GM12865 (cell line): ENCODE data around the gene TLDC2.

ENCODE experiments used
- DNase-seq: peaks from one replicate; pipeline ENCODE4 v3.0.0; 2010; ENCODE audit warnings: low read depth
- H3K4me3 ChIP-seq: 2 replicates; pipeline ENCODE4 v1.5.1; 2011; ENCODE audit warnings: mild to moderate bottlenecking, low read depth, low read length, control low read depth
- CTCF ChIP-seq: IDR thresholded peaks from 2 replicates; pipeline ENCODE4 v1.5.1; 2011; ENCODE audit warnings: low read length, control low read depth, low read depth, inconsistent platforms; ENCODE audit not compliant: insufficient read depth; ENCODE audit errors: missing control alignments

TLDC2 gene

GRCh38 chr20:36851490-36851889, 24.4 kb upstream of the TLDC2 start:
- peak overlapping the region; percentile 54 for H3K4me3 ChIP-seq
- TF ChIP-seq CTCF = no peak
- DNase-seq = no peak

GRCh38 chr20:36852187-36852586, 23.8 kb upstream of the TLDC2 start:
- no peak for TF ChIP-seq CTCF
- DNase-seq = peak; percentile 56
- peak overlapping the region; percentile 54 for H3K4me3 ChIP-seq

GRCh38 chr20:36854348-36855240, 21.3 kb upstream of the TLDC2 start:
- no peak overlapping the region for H3K4me3 ChIP-seq
- DNase-seq = no peak
- TF ChIP-seq CTCF = no peak

GRCh38 chr20:36855241-36855657, 20.7 kb upstream of the TLDC2 start:
- H3K4me3 ChIP-seq = no peak overlapping the region
- TF ChIP-seq CTCF = no peak
- DNase-seq = no peak

- TF ChIP-seq CTCF = no peak
- no peak for DNase-seq
- no peak overlapping the region for H3K4me3 ChIP-seq
Measured at GRCh38 chr20:36856195-36856594, 19.7 kb upstream of the TLDC2 start.

GRCh38 chr20:36856691-36857635, 19.0 kb upstream of the TLDC2 start:
- no peak overlapping the region for H3K4me3 ChIP-seq
- TF ChIP-seq CTCF = no peak

GRCh38 chr20:36859282-36859555, 16.7 kb upstream of the TLDC2 start:
- no peak for TF ChIP-seq CTCF
- no peak overlapping the region for H3K4me3 ChIP-seq
- no peak for DNase-seq

More at GRCh38 chr20:36856691-36857635, 19.0 kb upstream of the TLDC2 start:
- DNase-seq = no peak
